Measurements from ENCODE around the gene UBA6. TPM values are rescaled to one million over a fixed set of nuclear protein-coding genes. Genes with fewer than 3 reads are reported as not detected.

UBA6 gene
- total RNA-seq, 1 donor from 2014 or later, result 141 TPM

DNA sequence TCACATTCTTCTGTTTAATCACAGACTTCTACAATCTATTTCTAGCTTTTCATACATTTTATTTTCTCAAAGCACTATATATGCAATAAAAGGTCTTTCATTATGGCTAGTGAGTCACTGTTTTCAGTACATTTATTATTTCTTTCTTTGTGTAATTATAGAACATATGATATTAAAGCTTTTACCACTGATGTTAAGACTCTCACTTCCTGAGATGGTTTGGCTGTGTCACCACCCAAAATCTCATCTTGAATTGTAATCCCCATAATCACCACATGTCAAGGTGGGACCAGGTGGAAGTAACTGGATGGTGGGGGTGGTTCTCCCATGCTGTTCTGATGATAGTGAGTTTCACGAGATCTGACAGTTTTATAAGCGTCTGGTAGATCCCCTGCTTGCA is 41.9 kb downstream of the UBA6 start:
- TF ChIP-seq EZH2 (IDR thresholded peaks at IDR 0.05; ENCODE audit: insufficient read depth, low read length), result no peak
- TF ChIP-seq, protein P1, sequence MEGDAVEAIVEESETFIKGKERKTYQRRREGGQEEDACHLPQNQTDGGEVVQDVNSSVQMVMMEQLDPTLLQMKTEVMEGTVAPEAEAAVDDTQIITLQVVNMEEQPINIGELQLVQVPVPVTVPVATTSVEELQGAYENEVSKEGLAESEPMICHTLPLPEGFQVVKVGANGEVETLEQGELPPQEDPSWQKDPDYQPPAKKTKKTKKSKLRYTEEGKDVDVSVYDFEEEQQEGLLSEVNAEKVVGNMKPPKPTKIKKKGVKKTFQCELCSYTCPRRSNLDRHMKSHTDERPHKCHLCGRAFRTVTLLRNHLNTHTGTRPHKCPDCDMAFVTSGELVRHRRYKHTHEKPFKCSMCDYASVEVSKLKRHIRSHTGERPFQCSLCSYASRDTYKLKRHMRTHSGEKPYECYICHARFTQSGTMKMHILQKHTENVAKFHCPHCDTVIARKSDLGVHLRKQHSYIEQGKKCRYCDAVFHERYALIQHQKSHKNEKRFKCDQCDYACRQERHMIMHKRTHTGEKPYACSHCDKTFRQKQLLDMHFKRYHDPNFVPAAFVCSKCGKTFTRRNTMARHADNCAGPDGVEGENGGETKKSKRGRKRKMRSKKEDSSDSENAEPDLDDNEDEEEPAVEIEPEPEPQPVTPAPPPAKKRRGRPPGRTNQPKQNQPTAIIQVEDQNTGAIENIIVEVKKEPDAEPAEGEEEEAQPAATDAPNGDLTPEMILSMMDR (IDR thresholded peaks at IDR 0.05; ENCODE audit: insufficient read depth, low read depth, low read length), result no peak
- Histone ChIP-seq H3K27me3 (ENCODE audit: insufficient read depth, low read length) (no peaks in the 10 kb centered on the region), H3K4me3 (ENCODE audit: insufficient read depth, low read depth, low read length) (no peak overlapping the region), H3K9me3 (ENCODE audit: insufficient read depth, low read depth, low read length) (no peaks in the 10 kb centered on the region), H3K9ac (ENCODE audit: low read length) (no peak overlapping the region), H3K4me2 (ENCODE audit: low read length) (no peak overlapping the region), H3K4me1 (ENCODE audit: insufficient read depth, low read length) (no peaks in the 10 kb centered on the region), H3K79me2 (ENCODE audit: insufficient read depth, low read length) (no peaks in the 10 kb centered on the region), H4K20me1 (ENCODE audit: insufficient read depth, low read length) (no peaks in the 10 kb centered on the region), H3K27ac (ENCODE audit: low read depth, low read length) (no peak overlapping the region), H2AFZ (ENCODE audit: low read depth, low read length) (no peak overlapping the region), H3K36me3 (ENCODE audit: insufficient read depth, low read length) (peaks cover 26% of the 10 kb centered on the region)
- Mint-ChIP-seq H3K9me3 (ENCODE audit: unreplicated experiment) (no peaks in the 10 kb centered on the region), H3K36me3 (ENCODE audit: low read depth, unreplicated experiment) (peaks cover 38% of the 10 kb centered on the region), H3K27ac (ENCODE audit: unreplicated experiment) (no peak overlapping the region), H3K27me3 (ENCODE audit: low read depth, unreplicated experiment) (no peaks in the 10 kb centered on the region), H3K4me3 (ENCODE audit: unreplicated experiment) (no peak overlapping the region), H3K4me1 (ENCODE audit: low read depth, unreplicated experiment) (no peaks in the 10 kb centered on the region)
- FAIRE-seq, result no peak
- no peak for DNase-seq (ENCODE audit: low read depth)

DNA sequence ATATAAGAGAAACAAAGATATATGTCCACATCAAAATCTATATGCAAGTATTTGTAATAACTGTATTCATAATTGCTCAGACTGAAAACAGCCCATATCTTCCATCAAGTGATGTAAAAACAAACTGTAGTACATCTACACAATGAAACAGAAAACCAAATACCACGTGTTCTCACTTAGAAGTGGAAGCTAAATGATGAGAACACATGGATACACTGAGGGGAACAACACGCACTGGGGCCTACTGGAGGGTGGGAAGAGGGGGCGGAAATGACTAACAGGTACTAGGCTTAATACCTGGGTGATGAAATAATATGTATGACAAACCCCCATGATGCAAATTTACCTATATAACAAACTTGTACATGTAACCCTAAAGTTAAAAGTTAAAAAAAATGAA is 42.7 kb downstream of the UBA6 start:
- peaks cover 26% of the 10 kb centered on the region for H3K36me3 ChIP-seq (ENCODE audit: insufficient read depth, low read length)
- no peak for FAIRE-seq
- Mint-ChIP-seq H3K36me3 (ENCODE audit: low read depth, unreplicated experiment) (peaks cover 38% of the 10 kb centered on the region), H3K4me1 (ENCODE audit: low read depth, unreplicated experiment) (no peaks in the 10 kb centered on the region), H3K4me3 (ENCODE audit: unreplicated experiment) (no peak overlapping the region), H3K27me3 (ENCODE audit: low read depth, unreplicated experiment) (no peaks in the 10 kb centered on the region), H3K9me3 (ENCODE audit: unreplicated experiment) (no peaks in the 10 kb centered on the region), H3K27ac (ENCODE audit: unreplicated experiment) (no peak overlapping the region)
- H3K27me3 ChIP-seq (ENCODE audit: insufficient read depth, low read length), result no peaks in the 10 kb centered on the region
- TF ChIP-seq, protein P1 (IDR thresholded peaks at IDR 0.05; ENCODE audit: insufficient read depth, low read depth, low read length), result no peak
- H2AFZ ChIP-seq (ENCODE audit: low read depth, low read length), result no peak overlapping the region
- no peak overlapping the region for H3K9ac ChIP-seq (ENCODE audit: low read length)
- no peak overlapping the region for H3K27ac ChIP-seq (ENCODE audit: low read depth, low read length)
- H4K20me1 ChIP-seq (ENCODE audit: insufficient read depth, low read length), result no peaks in the 10 kb centered on the region
- no peaks in the 10 kb centered on the region for H3K79me2 ChIP-seq (ENCODE audit: insufficient read depth, low read length)
- H3K9me3 ChIP-seq (ENCODE audit: insufficient read depth, low read depth, low read length), result no peaks in the 10 kb centered on the region
- no peak overlapping the region for H3K4me2 ChIP-seq (ENCODE audit: low read length)
- no peak for DNase-seq (ENCODE audit: low read depth)
- no peak overlapping the region for H3K4me3 ChIP-seq (ENCODE audit: insufficient read depth, low read depth, low read length)
- H3K4me1 ChIP-seq (ENCODE audit: insufficient read depth, low read length), result no peaks in the 10 kb centered on the region

DNA sequence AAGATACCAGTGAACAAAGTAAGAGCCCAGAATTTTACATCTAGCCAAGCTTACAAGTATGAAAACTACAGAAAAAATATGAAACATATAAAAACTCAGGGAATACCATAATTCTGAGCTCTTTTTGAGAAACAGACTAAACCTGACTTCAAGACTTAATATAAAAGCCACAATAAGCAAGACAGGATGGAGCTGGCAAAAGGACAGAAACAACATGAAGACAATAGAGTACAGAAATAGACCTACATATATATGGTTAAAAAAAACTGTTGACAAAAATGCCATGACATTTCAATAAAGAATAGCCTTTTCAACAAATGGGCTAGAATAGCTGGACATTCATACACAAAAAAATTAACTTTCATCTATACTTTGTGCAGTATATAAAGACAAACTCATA is 49.4 kb downstream of the UBA6 start:
- no peak for FAIRE-seq
- TF ChIP-seq EZH2 (IDR thresholded peaks at IDR 0.05; ENCODE audit: insufficient read depth, low read length), result no peak
- peaks cover 21% of the 10 kb centered on the region for H3K36me3 Mint-ChIP-seq (ENCODE audit: low read depth, unreplicated experiment)

More for the DNA sequence above, 49.4 kb downstream of the UBA6 start:
- no peaks in the 10 kb centered on the region for H3K27me3 Mint-ChIP-seq (ENCODE audit: low read depth, unreplicated experiment)
- Histone ChIP-seq H3K4me2 (ENCODE audit: low read length) (no peak overlapping the region), H3K4me3 (ENCODE audit: insufficient read depth, low read depth, low read length) (no peak overlapping the region), H3K79me2 (ENCODE audit: insufficient read depth, low read length) (peaks cover 2% of the 10 kb centered on the region), H3K4me1 (ENCODE audit: insufficient read depth, low read length) (no peaks in the 10 kb centered on the region), H3K9me3 (ENCODE audit: insufficient read depth, low read depth, low read length) (no peaks in the 10 kb centered on the region), H2AFZ (ENCODE audit: low read depth, low read length) (no peak overlapping the region), H3K36me3 (ENCODE audit: insufficient read depth, low read length) (peaks cover 5% of the 10 kb centered on the region), H3K27me3 (ENCODE audit: insufficient read depth, low read length) (no peaks in the 10 kb centered on the region), H3K27ac (ENCODE audit: low read depth, low read length) (no peak overlapping the region), H3K9ac (ENCODE audit: low read length) (no peak overlapping the region), H4K20me1 (ENCODE audit: insufficient read depth, low read length) (no peaks in the 10 kb centered on the region)
- no peak overlapping the region for H3K4me3 Mint-ChIP-seq (ENCODE audit: unreplicated experiment)
- DNase-seq (ENCODE audit: low read depth), result no peak
- no peaks in the 10 kb centered on the region for H3K4me1 Mint-ChIP-seq (ENCODE audit: low read depth, unreplicated experiment)
- H3K9me3 Mint-ChIP-seq (ENCODE audit: unreplicated experiment), result no peaks in the 10 kb centered on the region
- H3K27ac Mint-ChIP-seq (ENCODE audit: unreplicated experiment), result no peak overlapping the region

Measured in astrocyte (in vitro differentiated cells and primary cell).